Upper lobe of left lung (tissue), 6 donors: ENCODE data around the gene ANKRD26. TPM values are rescaled to one million over a fixed set of nuclear protein-coding genes. Genes with fewer than 3 reads are reported as not detected.
"Not testable (repeated sequence)": the region's sequence is repeated elsewhere in the genome, so short reads cannot be mapped to it uniquely, and the experiment has no call there.

Source experiments
- ATAC-seq, 2 donors: fragments of 200-7000 bp; cut with Tn5 transposase; one replicate each; pipeline ENCODE4 v1.9.1; 2022; ENCODE audit warnings: mild to moderate bottlenecking in 2 of 2, moderate library complexity in 2 of 2; ENCODE audit not compliant: low FRiP score in 2 of 2
- DNase-seq, 2 donors: peaks; one replicate each; pipeline ENCODE4 v3.0.0-alpha.2; 2019 to 2020
- H3K27ac ChIP-seq, 4 donors: fragments of 200-600 bp; sonication (generic); one replicate each; pipeline ENCODE4 v1.5.1; 2016 to 2019
- H3K27me3 ChIP-seq, 4 donors: fragments of 200-600 bp; sonication (generic); one replicate each; pipeline ENCODE4 v1.5.1; 2017 to 2019
- H3K36me3 ChIP-seq, 4 donors: fragments of 200-600 bp; sonication (generic); one replicate each; pipeline ENCODE4 v1.5.1; 2016 to 2019
- H3K4me1 ChIP-seq, 4 donors: fragments of 200-600 bp; sonication (generic); one replicate each; pipeline ENCODE4 v1.5.1; 2018 to 2019
- H3K4me3 ChIP-seq, 4 donors: fragments of 200-600 bp; sonication (generic); one replicate each; pipeline ENCODE4 v1.5.1; 2017 to 2019; ENCODE audit warnings: mild to moderate bottlenecking in 2 of 4, moderate library complexity in 1 of 4
- H3K9me3 ChIP-seq, 4 donors: fragments of 200-600 bp; sonication (generic); one replicate each; pipeline ENCODE4 v1.5.1; 2018 to 2019
- CTCF ChIP-seq, 6 experiments: fragments of 450-650 bp in 4 of 6; fragments of 200-600 bp in 2 of 6; sonication (generic) in 2 of 6; IDR thresholded peaks; one replicate each; pipeline ENCODE4 v1.5.1; 2016 to 2019; ENCODE audit warnings: antibody characterized with exemption in 6 of 6
- EP300 ChIP-seq, 4 donors: sonication (generic); formaldehyde crosslinking; IDR thresholded peaks; one replicate each; pipeline ENCODE4 v1.5.1; 2017; ENCODE audit warnings: antibody characterized with exemption in 4 of 4, control low read depth in 2 of 4
- POLR2A ChIP-seq, 4 donors: fragments of 450-650 bp; IDR thresholded peaks; one replicate each; pipeline ENCODE4 v1.5.1; 2016 to 2017; ENCODE audit warnings: antibody characterized with exemption in 4 of 4, mild to moderate bottlenecking in 2 of 4
- POLR2AphosphoS5 ChIP-seq, 2 donors: sonication (generic); formaldehyde crosslinking; IDR thresholded peaks; one replicate each; pipeline ENCODE4 v1.5.1; 2017; ENCODE audit warnings: antibody characterized with exemption in 2 of 2
- WGBS, 2 donors: methylation state at CpG; one replicate each; pipeline ENCODE4 v1.1.5; 2017 to 2018; 5-methylcytosine and 5-hydroxymethylcytosine counted together
- total RNA-seq, 6 donors: library from RNA; depleted of rRNA in 4 of 6; stranded (reverse); fragments of >200 nt in 4 of 6; gene quantifications; one replicate each; pipeline versions ENCODE4 v1.1.0 to v1.2.1, GENCODE V29; 2016 to 2021
- donor health status: DM: no; HTN: no; CAD: no; lungs with moderate emphysema.
- donor health status: DM: no; HTN: yes; CAD: no; lungs with severe emphysema.

ANKRD26 gene
- total RNA-seq, 6 donors from 2014 or later: 4.9 to 45.1 (median 6.5) TPM

DNA sequence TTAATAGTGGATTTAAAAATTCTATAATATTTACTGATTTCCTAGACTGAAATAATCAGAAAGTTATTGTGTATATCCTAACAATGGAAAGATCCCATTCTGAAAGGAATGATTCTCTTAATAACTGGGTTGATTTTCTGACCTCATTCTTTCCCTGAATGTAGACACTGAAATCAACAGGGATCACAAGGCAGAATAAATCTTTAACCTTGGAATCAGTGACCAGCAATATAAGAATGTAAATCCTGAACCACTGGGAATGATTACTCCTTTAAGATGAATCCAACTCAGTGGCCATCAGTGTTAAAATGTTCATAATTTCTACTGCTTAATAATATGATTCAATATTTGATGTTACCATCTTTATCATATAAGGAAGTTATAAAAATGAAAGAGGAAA lies 47.6 kb downstream of the ANKRD26 start:
- Histone ChIP-seq H3K4me3 (no peak overlapping the region), H3K9me3 (no peaks in the 10 kb centered on the region), H3K27ac (no peak overlapping the region), H3K27me3 (no peaks in the 10 kb centered on the region), H3K36me3 (peaks cover 0 to 42% (median under 1%) of the 10 kb centered on the region in 4 donors), H3K4me1 (no peaks in the 10 kb centered on the region)
- no peak for ATAC-seq
- TF ChIP-seq POLR2A (IDR thresholded peaks at IDR 0.05) (no peak), CTCF (IDR thresholded peaks at IDR 0.05) (no peak), EP300 (IDR thresholded peaks at IDR 0.05) (no peak), POLR2AphosphoS5 (IDR thresholded peaks at IDR 0.05) (no peak)
- DNase-seq: no peak

GRCh38 chr10:27045247-27045646 lies 55.0 kb downstream of the ANKRD26 start:
- not testable (repeated sequence) for H3K4me1 ChIP-seq, H3K4me3 ChIP-seq, DNase-seq, H3K9me3 ChIP-seq, H3K27ac ChIP-seq, ATAC-seq, H3K27me3 ChIP-seq
- 94 to 98% methylated on average over 4 of the region's 4 CpGs for WGBS, 2 donors
- H3K36me3 ChIP-seq: peaks cover 0 to 30% (median 10%) of the 10 kb centered on the region in 4 donors

- H3K27ac ChIP-seq: no peak overlapping the region
- 97 to 100% methylated on average over 2 of the region's 2 CpGs for WGBS, 2 donors
- no peak for DNase-seq
- TF ChIP-seq CTCF (IDR thresholded peaks at IDR 0.05) (no peak), POLR2AphosphoS5 (IDR thresholded peaks at IDR 0.05) (no peak), POLR2A (IDR thresholded peaks at IDR 0.05) (no peak), EP300 (IDR thresholded peaks at IDR 0.05) (no peak)
- H3K9me3 ChIP-seq: no peaks in the 10 kb centered on the region
- ATAC-seq: no peak
- H3K27me3 ChIP-seq: no peaks in the 10 kb centered on the region
- H3K4me1 ChIP-seq: no peaks in the 10 kb centered on the region
- no peak overlapping the region for H3K4me3 ChIP-seq
- H3K36me3 ChIP-seq: peaks cover 0 to 38% (median 7%) of the 10 kb centered on the region in 4 donors
These were observed 59.1 kb downstream of the ANKRD26 start for GRCh38 chr10:27041196-27041595.

DNA sequence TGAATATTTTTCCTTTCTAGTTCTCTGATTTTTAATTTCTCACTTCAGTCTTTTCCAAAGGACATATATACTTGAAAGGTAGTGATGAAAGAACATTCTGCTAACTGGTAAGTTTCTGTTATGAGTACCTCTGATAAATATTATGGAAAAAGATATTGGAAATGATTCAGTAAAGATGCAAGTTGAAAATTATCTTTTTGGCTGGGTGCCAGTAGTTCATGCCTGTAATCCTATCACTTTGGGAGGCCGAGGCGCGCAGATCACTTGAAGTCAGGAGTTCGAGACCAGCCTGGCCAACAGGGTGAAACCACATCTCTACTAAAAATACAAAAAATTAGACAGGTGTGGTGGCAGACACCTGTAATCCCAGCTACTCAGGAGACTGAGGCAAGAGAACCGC lies 62.1 kb downstream of the ANKRD26 start:
- TF ChIP-seq POLR2A (IDR thresholded peaks at IDR 0.05) (no peak), EP300 (IDR thresholded peaks at IDR 0.05) (no peak), CTCF (IDR thresholded peaks at IDR 0.05) (no peak), POLR2AphosphoS5 (IDR thresholded peaks at IDR 0.05) (no peak)
- no peaks in the 10 kb centered on the region for H3K27me3 ChIP-seq
- no peaks in the 10 kb centered on the region for H3K4me1 ChIP-seq
- WGBS, 2 donors: 96 to 99% methylated on average over 5 of the region's 5 CpGs
- no peak for ATAC-seq
- H3K4me3 ChIP-seq: no peak overlapping the region
- H3K36me3 ChIP-seq: peaks cover 0 to 33% (median 5%) of the 10 kb centered on the region in 4 donors
- H3K27ac ChIP-seq: no peak overlapping the region
- no peak for DNase-seq
- no peaks in the 10 kb centered on the region for H3K9me3 ChIP-seq

GRCh38 chr10:27035163-27035562 lies 65.1 kb downstream of the ANKRD26 start:
- Histone ChIP-seq H3K36me3 (peaks cover 0 to 27% (median 0%) of the 10 kb centered on the region in 4 donors), H3K27ac (no peak overlapping the region), H3K27me3 (no peaks in the 10 kb centered on the region), H3K4me1 (no peaks in the 10 kb centered on the region), H3K4me3 (no peak overlapping the region), H3K9me3 (no peaks in the 10 kb centered on the region)
- TF ChIP-seq CTCF (IDR thresholded peaks at IDR 0.05): no peak
- TF ChIP-seq EP300 (IDR thresholded peaks at IDR 0.05): no peak
- TF ChIP-seq POLR2AphosphoS5 (IDR thresholded peaks at IDR 0.05): no peak
- no peak for TF ChIP-seq POLR2A (IDR thresholded peaks at IDR 0.05)
- 86 to 90% methylated on average over 5 of the region's 5 CpGs for WGBS, 2 donors
- ATAC-seq: no peak
- no peak for DNase-seq
